Activated B cell treated with CpG ODN at 0.5 μM for 24 hours (primary cell): ENCODE data around the gene DPCD. TPM values are rescaled to one million over a fixed set of nuclear protein-coding genes. Genes with fewer than 3 reads are reported as not detected.

Experiments used
- ATAC-seq: fragments of 200-7000 bp; cut with Tn5 transposase; one replicate; pipeline ENCODE4 v1.10.0; 2021; ENCODE audit warnings: low read depth, mild to moderate bottlenecking, moderate library complexity
- CTCF ChIA-PET: fragments of 350-600 bp; sonication (Branson Sonifier 250); formaldehyde crosslinking; loops from one replicate; lab custom pipeline; 2021; ENCODE audit warnings: antibody characterized with exemption; lab: Charles Lee
- POLR2A ChIA-PET: fragments of 350-600 bp; sonication (Branson Sonifier 250); formaldehyde crosslinking; loops from one replicate; lab custom pipeline; 2021; ENCODE audit warnings: antibody characterized with exemption; lab: Charles Lee
- DNase-seq: peaks from one replicate; pipeline ENCODE4 v3.0.0; 2022
- H3K27ac Mint-ChIP-seq: one replicate; pipeline ENCODE4 v1.8.0; 2020; ENCODE audit warnings: mixed read lengths
- H3K27me3 Mint-ChIP-seq: one replicate; pipeline ENCODE4 v1.8.0; 2021; ENCODE audit warnings: mixed read lengths
- H3K36me3 Mint-ChIP-seq: one replicate; pipeline ENCODE4 v1.8.0; 2021; ENCODE audit warnings: low read depth, mixed read lengths
- H3K4me1 Mint-ChIP-seq: one replicate; pipeline ENCODE4 v1.8.0; 2021; ENCODE audit warnings: mixed read lengths
- H3K4me3 Mint-ChIP-seq: one replicate; pipeline ENCODE4 v1.8.0; 2020; ENCODE audit warnings: mild to moderate bottlenecking, mixed read lengths
- H3K9me3 Mint-ChIP-seq: one replicate; pipeline ENCODE4 v1.8.0; 2020; ENCODE audit warnings: mixed read lengths
- CTCF ChIP-seq: fragments of 200-600 bp; IDR thresholded peaks from one replicate; pipeline ENCODE4 v1.8.0; 2022; ENCODE audit warnings: antibody characterized with exemption, mild to moderate bottlenecking
- intact Hi-C: fragments of 100-400 bp; cut with micrococcal nuclease; formaldehyde crosslinking; loops from one replicate; pipeline ENCODE4 v1.15.1; 2024
- total RNA-seq: library from RNA; stranded (reverse); gene quantifications from 2 replicates; pipeline ENCODE4 v1.2.3, GENCODE V29; 2022

DPCD gene
- total RNA-seq, 1 donor from 2014 or later: 2.9 TPM

GRCh38 chr10:101557541-101557940 is 30.6 kb upstream of the DPCD start:
- no peak for TF ChIP-seq CTCF
- peaks cover 22% of the 10 kb centered on the region for H3K36me3 Mint-ChIP-seq
- H3K4me3 Mint-ChIP-seq: no peak overlapping the region
- H3K4me1 Mint-ChIP-seq: no peaks in the 10 kb centered on the region
- intact Hi-C loops: no loop called here
- H3K27ac Mint-ChIP-seq: no peak overlapping the region
- ATAC-seq (no peak), DNase-seq (no peak)
- H3K9me3 Mint-ChIP-seq: no peaks in the 10 kb centered on the region
- POLR2A ChIA-PET: no interaction called here
- CTCF ChIA-PET: interaction anchor here (1.1 kb wide), 1 partner anchor 13 kb away, joined by 3 read pairs; no protein-coding TSS in a partner anchor
- peaks cover 4% of the 10 kb centered on the region for H3K27me3 Mint-ChIP-seq

DNA sequence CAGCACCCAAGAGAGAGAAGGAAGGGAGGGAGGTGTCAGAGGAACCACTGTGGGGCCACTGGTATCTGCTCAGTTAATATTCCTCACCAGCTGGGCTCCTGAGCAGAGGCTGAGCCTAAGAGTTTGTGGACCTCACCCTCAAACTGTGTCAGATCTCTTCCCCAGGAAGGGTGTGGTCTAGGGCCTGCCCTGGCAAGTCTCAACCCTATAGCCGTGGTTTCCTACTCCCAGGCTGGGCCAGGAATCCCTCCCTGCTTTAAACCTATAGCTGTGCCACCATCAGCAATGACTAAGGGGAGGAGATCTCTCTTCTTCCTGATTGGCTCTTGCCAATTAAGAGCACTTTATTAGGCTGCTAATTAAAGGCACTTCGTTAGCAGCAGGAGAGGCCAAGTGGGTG is 29.9 kb upstream of the DPCD start:
- H3K4me3 Mint-ChIP-seq: no peak overlapping the region
- H3K27ac Mint-ChIP-seq: no peak overlapping the region

DNA sequence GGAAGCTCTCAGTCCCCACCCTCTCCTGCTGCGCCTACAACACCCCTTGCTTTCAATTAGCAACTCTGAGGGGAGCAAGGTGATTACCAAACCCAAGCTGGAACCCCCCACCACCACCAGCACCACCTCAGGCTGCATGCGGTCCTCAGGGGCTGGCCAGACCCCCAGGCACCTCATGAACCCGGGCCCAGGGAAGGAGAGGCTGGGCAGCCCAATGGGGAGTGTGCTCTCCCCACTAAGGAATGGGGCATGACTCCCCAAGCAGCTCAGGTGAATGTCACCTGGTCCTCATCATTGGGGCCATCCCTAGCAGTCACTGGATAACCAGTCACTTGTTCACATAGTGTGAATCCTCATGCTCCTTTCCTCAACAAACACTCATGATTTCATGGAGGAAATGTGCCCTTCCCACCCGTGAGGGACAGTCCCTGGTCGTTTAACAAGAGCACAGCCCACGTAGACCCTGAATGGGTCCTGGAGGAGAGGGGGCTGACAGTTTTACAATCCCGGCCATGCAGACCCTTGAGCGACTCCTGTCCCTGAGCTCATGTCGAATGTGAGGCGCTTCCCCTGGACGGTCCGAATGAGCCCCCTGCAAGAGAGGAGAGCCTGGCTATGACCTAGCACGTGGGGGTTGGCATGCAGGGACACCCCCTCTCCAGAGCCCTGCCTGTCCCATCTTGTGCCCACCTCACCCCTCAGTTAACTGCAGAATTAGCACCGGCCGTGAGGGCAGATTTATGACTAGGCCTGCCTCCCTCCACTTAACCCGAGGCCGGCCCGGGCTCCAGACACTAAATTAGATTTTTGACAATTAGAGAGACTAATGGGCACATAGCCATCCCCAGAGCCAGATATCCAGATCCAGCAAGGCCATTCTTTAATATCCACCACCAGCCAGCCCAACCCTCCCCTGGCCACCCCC is 29.2 kb upstream of the DPCD start:
- no peak overlapping the region for H3K27ac Mint-ChIP-seq
- POLR2A ChIA-PET: interaction anchor here (0.6 kb wide), 1 partner anchor 17 kb away, joined by 6 read pairs; no protein-coding TSS in a partner anchor
- CTCF ChIA-PET: no interaction called here
- H3K27me3 Mint-ChIP-seq: peaks cover 6% of the 10 kb centered on the region
- DNase-seq (no peak), ATAC-seq (no peak)
- TF ChIP-seq CTCF: no peak
- H3K4me3 Mint-ChIP-seq: no peak overlapping the region
- intact Hi-C loops: no loop called here
- peaks cover 11% of the 10 kb centered on the region for H3K36me3 Mint-ChIP-seq
- no peaks in the 10 kb centered on the region for H3K9me3 Mint-ChIP-seq
- no peaks in the 10 kb centered on the region for H3K4me1 Mint-ChIP-seq

More for the DNA sequence above, 29.9 kb upstream of the DPCD start:
- intact Hi-C loops: no loop called here
- POLR2A ChIA-PET: interaction anchor here (0.6 kb wide), 1 partner anchor 18 kb away, joined by 6 read pairs; no protein-coding TSS in a partner anchor
- CTCF ChIA-PET: interaction anchor here (1.1 kb wide), 1 partner anchor 12 kb away, joined by 3 read pairs; no protein-coding TSS in a partner anchor
- H3K4me1 Mint-ChIP-seq: no peaks in the 10 kb centered on the region
- DNase-seq (no peak), ATAC-seq (no peak)
- H3K9me3 Mint-ChIP-seq: no peaks in the 10 kb centered on the region
- TF ChIP-seq CTCF: no peak
- H3K27me3 Mint-ChIP-seq: peaks cover 4% of the 10 kb centered on the region
- peaks cover 16% of the 10 kb centered on the region for H3K36me3 Mint-ChIP-seq

GRCh38 chr10:101559596-101560297 is 28.4 kb upstream of the DPCD start:
- Mint-ChIP-seq H3K36me3 (peaks cover 3% of the 10 kb centered on the region), H3K4me1 (no peaks in the 10 kb centered on the region), H3K9me3 (no peaks in the 10 kb centered on the region), H3K27me3 (peaks cover 8% of the 10 kb centered on the region), H3K4me3 (no peak overlapping the region), H3K27ac (no peak overlapping the region)
- no peak for TF ChIP-seq CTCF
- DNase-seq (no peak), ATAC-seq (no peak)
- POLR2A ChIA-PET: no interaction called here
- CTCF ChIA-PET: no interaction called here
- intact Hi-C loops: loop anchor here (10.0 kb wide), 1 partner anchor 205 kb away; the partner anchor contains the start of gene BTRC
